DMS79 (cell line): ENCODE data around the gene PIPOX.

Source experiments
- DNase-seq: peaks from one replicate; lab custom pipeline; 2025; lab: John Stamatoyannopoulos, UW

The PIPOX gene

GRCh38 chr17:29048440-29049368 lies 5.8 kb downstream of the PIPOX start:
- no peak for DNase-seq

DNA sequence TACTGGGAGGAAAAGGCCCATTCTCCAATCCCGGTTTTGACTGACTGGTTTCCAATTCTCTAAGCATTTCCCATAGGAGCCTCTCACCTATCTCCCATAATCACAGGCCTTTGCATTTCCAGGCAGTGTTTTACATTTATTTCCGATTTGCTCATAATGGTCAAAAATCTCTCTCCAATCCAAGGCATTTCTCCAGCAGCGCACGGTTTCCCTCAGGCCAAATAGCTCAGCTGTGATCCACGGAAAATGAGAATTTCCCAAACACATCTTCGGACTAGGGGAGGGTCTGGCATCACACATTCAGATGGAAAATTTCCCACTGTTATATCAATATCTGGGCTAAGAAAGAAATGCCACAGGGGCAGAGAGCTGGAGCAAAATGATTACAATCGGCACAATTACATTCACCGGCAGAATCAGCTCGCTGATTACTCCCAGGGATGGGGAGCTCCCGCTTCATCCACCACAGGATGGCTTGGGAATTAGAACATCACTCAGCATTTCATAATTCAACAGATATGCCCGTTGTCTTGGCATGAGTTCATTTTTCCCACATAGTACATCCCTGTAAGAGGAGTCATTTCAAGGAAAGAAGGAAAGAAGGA lies 6.7 kb downstream of the PIPOX start:
- DNase-seq = no peak

DNA sequence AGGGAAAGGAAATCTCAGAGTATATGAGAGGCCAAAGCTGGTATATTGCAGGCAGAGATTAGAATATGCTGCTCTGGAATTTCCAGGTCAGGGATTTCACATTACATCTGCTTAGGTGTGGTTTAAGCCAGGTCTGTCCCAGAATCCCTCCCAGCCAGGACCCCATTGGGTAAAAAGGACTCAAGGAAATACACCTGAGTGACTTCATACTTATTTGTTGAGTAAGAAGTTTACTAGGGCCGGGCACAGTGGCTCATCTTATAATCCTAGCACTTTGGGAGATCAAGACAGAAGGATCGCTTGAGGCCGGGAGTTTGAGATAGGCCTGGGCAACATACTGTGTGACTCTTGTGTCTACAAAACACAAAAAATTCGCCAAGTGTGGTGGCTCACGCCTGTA lies 7.2 kb downstream of the PIPOX start:
- DNase-seq = no peak

- no peak for DNase-seq
These were observed 8.3 kb downstream of the PIPOX start for GRCh38 chr17:29051194-29051593.

DNA sequence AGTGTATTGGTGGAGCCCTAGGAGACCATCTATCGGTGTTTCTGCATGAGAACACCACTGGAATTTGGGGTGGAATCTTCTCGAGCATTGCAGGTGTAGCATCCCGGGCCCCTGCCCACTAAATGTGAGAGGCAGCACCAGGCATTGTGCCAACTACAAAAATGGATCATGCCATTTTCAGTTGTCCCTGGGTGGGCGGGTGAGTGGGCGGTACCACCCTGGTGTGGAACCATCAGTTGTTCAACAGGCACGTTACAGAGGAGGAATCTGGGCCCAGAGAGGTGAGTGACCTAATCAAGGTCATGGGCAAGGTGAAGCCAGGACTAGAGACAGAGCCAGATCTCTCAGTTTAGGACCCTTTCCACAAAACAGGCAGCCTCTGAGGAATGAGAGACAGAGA lies 8.8 kb downstream of the PIPOX start:
- DNase-seq = no peak

DNA sequence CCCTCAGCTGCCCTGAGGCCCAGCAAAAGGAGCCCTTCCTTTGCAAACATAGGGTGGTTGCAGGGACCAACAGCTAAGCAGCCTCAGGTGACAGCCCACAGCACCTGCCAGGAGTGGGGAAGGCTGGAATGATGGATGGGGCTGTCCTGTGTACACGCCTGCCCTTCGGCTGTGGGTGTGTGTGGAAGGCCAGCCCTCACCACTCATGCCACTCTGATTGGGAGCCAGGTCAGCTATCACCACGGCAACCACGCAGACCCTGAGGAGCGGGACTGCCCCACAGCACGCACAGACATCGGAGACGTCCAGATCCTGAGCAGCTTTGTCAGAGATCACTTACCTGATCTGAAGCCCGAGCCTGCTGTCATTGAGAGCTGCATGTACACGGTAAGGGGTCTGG lies 11.9 kb downstream of the PIPOX start:
- DNase-seq = no peak

GRCh38 chr17:29057361-29057760 lies 14.4 kb downstream of the PIPOX start:
- DNase-seq = no peak

GRCh38 chr17:29058391-29058790 lies 15.4 kb downstream of the PIPOX start:
- no peak for DNase-seq

DNA sequence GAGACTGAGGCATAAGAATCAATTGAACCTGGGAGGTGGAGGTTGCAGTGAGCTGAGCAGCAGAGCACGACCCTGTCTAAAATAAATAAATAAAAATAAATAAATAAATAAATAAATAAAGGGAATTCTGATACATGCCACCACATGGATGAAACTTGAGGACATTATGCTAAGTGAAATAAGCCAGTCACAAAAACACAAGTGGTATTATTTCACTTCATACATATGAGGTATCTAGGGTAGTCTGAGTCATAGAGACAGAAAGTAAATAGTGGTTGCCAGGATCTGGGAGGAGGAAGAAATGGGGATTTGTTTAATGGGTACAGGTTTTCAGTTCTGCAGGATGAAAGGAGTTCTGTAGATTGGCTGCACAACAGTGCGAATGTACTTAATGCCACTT lies 16.3 kb downstream of the PIPOX start:
- no peak for DNase-seq

- DNase-seq = no peak
These were observed 17.5 kb downstream of the PIPOX start for GRCh38 chr17:29060475-29060874.

DNA sequence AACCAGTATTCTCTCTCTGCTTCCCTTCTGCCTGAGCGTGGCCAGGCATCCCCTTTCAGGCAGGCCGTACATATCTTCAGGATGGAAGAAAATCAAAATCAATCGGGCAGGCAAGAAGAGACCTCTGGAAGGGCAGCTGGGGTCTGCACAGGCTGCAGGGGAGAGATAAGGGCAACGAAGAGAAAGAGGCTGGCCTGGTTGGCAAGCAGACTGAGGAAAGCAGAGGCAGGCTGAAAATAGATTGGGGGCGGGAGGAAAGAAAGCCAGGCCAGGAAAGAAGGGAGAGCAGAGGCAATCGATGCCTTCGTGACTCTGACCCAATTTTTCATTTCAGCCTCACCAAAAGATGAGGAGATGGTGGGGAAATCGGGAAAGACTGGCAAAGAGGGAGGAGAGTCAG lies 18.1 kb downstream of the PIPOX start:
- DNase-seq = no peak

DNA sequence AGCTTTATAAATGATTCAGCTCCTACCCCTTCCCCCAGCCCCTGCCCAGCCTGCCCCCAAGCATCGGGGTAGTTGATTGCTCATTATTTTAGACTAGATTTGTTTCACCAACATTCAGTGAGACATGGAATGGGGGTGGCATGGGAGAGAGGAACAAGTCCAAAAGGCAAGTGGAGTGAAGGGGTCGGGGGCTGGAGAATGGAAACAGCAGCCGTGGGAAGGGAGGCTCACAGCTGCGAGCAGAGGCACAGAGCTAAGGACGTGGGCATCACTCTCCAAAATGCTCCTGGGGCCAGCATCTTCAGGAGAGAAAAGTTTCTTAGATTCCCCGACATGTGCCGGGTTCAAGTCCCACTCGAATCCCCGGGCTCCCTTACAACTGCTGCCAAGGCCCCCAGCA lies 19.3 kb downstream of the PIPOX start:
- DNase-seq = no peak

GRCh38 chr17:29063992-29064391 lies 21.1 kb downstream of the PIPOX start:
- DNase-seq = no peak

DNA sequence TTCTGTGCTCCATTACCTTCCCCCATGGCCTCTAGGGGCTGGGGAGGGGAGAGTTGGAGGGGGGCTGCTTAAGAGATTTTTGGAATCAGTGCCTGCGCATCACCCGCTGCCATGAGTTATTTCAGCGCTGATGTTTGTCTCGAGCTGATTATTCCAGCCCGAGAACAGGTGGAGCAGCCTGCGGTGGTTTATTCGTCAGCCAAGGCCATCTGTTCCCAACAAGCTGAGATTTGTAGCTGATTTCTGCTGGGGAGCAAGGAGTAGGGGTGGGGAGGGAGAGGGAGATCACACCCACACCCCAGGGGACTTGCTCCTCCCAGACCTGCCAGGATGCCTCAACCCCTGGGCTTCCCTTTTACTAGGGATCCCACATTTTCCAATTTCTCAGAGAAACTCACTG lies 23.1 kb downstream of the PIPOX start:
- no peak for DNase-seq

- DNase-seq = no peak
These were observed 23.7 kb downstream of the PIPOX start for GRCh38 chr17:29066606-29067005.

DNA sequence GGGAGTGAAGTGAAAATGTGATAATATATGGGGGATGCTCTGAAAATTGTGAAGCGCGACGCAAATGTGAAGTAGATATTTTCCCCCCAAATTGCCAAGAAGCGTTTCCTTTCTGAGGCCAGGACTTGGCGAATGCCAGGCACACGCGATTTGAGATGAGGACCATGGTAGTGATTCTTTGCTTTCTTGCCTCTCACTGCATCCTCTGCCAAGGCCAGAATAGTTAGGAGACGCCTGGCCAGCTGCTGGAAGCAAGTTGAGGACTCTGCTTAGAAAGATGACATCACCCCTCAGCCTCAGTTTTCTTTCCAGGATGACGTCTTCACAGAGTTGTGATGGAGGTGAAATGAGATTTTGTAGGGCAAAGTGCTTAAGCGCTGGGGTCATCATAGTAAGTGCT lies 25.9 kb downstream of the PIPOX start:
- DNase-seq = no peak

GRCh38 chr17:29069526-29070041 lies 26.6 kb downstream of the PIPOX start:
- DNase-seq = no peak

- DNase-seq = no peak
These were observed 27.4 kb downstream of the PIPOX start for GRCh38 chr17:29070308-29070707.

DNA sequence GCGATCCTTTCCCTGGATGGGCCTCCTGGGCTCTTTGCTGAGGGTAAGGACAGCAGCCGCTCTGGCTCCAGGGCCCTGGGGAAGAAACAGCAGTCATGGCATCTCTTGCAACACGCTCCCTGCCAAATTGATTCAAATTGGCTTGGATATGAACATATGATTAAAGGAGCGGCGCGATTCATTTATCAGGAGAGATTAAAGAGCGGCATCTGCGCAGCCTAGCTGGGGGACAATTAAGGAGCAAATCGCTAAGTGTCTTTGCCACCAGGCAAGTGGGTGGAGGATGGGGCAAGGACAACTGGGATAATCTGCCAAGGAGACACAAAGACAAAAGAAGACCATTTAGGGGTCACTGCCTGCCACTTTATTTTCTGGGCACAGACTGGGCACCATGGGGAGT lies 27.8 kb downstream of the PIPOX start:
- DNase-seq = no peak

DNA sequence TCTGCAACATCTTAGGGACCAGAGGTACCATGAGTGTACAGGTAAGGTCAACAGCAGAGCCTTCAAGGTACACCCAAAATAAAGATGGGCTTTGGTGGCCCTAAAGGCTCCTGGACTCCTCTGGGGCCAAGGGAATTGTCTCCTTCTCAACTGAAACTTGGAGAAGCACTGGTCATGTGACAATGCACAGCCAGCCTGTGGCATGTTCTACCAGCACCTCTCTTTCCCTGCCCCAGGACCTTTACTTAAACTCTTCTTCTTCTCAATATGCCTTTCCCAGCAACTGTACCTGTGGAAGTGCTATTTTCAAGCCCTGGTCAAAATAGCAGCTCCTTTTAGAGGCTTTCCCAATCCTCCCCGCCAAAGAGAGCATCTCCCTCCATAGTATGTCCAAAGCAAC lies 28.4 kb downstream of the PIPOX start:
- no peak for DNase-seq

DNA sequence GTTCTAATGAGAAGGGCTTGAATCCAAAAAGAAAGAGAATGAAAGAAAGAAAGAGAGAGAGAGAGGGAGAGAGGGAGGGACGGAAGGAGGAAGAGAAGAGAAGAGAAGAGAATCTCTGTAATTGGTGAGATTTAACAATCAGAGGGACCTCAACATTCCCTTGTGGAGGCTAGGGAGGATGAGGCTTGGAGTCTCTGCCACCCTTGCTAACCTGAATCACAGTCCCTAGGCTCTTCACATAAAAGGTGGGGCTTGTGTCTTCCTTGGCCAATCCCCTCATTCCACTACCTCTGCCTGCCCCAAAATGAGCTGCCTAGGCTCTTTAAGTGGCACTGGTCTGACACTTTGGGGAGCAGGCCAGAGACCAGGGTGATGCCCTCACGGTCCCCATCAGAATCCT lies 30.1 kb downstream of the PIPOX start:
- DNase-seq = no peak

DNA sequence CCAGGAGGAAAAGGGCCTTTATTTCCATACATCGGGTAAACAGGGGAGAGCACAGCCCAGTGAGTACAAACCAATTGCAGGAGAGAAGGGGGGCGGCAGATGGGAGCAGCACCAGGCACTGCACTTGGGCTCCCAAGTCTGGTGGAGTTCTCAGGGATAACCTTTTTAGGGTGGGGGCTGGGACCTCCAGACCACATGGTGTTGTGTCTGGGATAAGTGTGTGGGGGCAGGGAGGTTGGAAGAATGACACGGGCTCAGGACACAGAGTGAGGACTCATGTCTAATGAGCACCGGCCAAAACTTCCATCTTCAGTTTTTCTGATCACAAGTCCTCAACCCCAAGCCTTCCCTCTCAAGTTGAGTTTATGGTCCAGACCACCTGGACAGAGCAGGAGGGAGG lies 30.6 kb downstream of the PIPOX start:
- no peak for DNase-seq

DNA sequence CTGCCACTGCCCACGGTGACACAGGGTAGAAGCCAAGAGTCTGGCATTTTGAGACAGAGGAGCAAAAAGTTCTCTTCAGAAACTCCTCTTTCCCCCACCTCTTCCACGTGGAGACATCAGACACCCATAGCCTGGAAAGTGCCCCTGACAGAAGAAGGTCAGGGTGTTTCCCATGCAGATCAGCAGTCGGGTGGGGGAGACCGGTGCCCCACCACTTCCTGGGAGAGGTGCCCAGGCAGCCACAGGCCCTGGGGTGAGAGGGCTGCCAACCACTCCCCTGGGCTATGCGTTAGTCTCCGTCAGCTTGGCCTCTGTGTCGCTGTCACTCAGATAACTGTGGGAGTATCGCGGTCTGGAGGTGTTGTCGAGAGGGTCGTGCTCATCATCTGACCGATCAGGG lies 31.5 kb downstream of the PIPOX start:
- DNase-seq = no peak

GRCh38 chr17:29076087-29076486 lies 33.1 kb downstream of the PIPOX start:
- DNase-seq = no peak
